Stimulated activated CD4-positive, alpha-beta T cell treated with anti-CD3 and anti-CD28 coated beads, Interleukin-2, amount 100 ng/mL, for 4 hours (primary cell): ENCODE data around the gene CNKSR1.

Experiments
- DNase-seq: peaks from one replicate; pipeline ENCODE4 v3.0.0-alpha.2; 2020; ENCODE audit warnings: low read depth

CNKSR1 gene

DNA sequence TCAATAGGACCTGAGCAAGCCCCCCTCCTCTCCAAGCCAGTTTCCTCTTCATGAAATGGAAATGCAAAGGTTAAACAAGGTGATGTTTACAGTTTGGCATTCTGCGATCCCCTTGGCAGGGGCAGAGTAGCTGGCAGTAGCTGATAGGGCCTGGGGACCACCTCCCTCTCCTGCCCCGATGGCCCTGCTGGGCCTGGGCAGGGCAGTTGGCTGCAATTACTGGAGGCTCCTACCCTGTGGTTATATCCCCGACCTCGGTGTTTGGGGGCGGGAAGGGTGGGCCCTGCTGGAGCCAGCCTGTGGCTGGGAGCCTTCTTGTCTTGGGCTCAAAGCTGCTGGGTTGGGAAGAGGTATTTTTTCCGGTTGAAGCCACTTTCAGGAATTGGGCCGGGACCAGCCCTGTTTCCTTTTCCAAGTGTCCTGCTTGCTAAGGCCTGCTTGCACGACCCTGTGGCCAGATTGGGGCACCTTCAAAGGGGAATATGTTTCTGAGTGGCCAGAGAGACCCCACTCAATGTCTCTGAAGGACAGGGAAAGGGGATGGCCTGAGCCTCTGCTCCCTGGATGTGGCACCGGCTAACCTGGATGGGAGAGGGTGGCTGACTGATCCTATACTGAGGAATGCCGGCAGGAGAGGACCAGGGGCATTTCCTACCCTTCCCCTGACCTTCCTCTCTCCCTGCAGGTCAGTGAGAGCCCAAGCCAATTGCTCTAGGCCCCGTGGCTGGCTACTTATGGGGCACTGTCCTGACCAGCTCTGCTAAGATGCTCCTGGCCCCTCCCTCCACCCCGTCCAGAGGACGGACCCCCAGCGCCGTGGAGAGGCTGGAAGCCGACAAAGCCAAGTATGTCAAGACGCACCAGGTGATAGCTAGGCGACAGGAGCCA is 16.5 kb upstream of the CNKSR1 start:
- no peak for DNase-seq

- DNase-seq: peak; percentile 31
Measured at GRCh38 chr1:26161415-26162219, 15.7 kb upstream of the CNKSR1 start.

DNA sequence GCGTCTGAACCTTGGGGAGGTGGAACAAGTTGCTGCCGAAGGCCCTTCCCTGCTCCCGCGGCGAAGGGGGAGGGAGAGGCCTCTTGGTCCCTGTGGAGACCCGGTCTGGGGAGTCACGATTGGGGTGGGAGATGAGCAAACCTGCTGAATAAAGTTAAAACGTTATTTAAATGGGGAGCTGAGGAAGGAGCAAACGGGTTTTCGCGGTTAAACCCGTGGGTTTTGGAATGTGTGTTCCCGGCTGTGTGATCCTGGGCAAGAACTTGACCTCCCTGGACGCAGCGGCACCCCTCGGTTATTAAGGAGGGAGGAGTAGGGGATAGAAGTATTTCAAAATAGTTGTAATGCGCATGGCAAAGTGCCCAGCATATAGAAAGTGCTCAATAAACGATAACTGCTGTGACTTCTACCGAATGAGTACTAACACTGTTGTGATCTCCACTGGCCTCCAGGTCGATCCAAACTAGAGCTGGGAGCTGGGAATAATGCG is 15.0 kb upstream of the CNKSR1 start:
- DNase-seq: no peak

GRCh38 chr1:26163684-26164035 is 13.6 kb upstream of the CNKSR1 start:
- DNase-seq: no peak

GRCh38 chr1:26164036-26164860 is 13.0 kb upstream of the CNKSR1 start:
- DNase-seq: no peak

DNA sequence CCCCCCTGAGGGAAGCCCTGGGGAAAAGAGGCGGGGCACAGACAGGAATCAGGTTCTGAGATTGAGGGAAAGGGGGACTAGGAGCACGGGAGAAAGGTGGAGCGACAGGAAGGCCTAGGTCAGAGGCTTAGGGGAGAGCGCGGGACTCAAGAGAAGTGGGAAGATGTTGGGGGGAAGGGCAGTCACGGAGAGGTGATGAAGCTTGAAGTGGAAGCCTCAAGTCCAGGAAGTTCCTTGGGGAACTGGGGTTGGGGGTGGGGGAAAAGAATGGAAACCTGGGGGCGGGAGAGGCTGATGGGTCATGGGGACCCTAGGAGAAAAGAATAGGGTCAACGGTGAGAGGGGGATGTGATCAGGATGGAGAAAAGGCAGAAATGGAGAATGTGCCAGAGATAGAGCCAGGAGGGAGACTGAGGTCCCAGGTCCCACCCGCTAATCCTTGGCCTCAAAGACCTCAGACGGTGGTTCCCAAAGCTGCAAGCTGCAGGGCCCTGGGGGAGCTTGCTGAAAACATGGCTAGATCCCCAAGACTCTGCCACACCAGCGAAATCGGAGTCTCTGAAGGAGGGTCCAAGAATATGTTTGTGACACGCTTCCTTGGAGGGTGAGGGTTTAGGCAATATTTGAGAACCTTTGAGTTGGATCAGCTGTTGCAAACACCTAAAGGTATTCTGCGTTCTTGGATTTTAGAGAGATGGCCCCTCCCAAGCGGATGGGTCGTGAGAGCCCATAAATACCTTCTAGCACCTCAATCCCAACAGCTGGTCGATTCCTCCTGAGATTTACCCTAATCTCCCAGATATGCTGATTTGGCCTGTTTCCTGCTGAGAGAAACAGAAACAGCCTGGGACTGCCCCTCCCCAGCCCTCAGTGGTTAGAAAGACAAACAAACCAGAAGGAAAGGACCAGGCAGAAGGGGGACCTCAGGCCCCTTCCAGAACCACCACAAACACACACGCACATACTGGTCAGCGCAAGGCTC is 12.1 kb upstream of the CNKSR1 start:
- DNase-seq: no peak

- DNase-seq: no peak
Measured at GRCh38 chr1:26166719-26167281, 10.5 kb upstream of the CNKSR1 start.

GRCh38 chr1:26168410-26169197 is 8.7 kb upstream of the CNKSR1 start, which contains the start of gene C1orf232:
Gene C1orf232 (minus strand): TSS chr1:26168963. CDS start chr1:26168499, 464 bp downstream.
- no peak for DNase-seq

- no peak for DNase-seq
Measured at GRCh38 chr1:26169198-26169554, 8.1 kb upstream of the CNKSR1 start.

DNA sequence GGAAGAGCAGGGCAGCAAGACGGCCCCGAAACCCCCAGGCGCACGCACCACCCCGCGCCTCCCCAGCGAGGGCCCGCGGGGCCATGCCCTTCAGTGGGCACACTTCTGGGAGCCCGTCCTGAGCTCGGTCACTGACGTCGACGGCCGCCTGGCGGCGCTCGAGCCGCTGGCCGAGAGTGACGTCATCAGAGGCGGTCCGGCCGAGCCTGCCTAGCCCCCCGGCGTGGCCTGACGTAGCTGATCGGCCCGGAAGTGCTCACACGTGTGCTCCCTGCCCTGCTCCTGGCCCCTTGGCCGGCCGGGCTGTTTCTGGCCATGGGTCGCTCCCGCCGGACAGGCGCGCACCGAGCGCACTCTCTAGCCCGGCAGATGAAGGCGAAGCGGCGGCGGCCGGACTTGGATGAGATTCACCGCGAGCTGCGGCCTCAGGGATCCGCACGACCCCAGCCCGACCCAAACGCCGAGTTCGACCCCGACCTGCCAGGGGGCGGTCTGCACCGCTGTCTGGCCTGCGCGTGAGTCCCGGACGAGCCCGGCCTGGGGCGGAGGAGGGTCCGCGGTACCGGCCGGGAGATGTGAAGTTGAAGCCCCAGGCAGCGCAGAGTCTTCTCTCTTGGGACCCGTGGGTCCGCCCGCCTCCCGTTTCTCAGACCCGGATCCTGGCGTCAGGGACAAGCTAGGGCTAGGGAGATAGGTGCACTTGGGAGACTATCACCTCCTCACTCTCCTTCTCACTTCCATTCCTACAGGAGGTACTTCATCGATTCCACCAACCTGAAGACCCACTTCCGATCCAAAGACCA is 7.4 kb upstream of the CNKSR1 start, which contains the start of gene ZNF593:
TSS of gene ZNF593 (plus strand) at position 240 of the 803 bp plus-strand sequence. CDS start at position 316, 76 bp downstream.
- peak; percentile 81 for DNase-seq

DNA sequence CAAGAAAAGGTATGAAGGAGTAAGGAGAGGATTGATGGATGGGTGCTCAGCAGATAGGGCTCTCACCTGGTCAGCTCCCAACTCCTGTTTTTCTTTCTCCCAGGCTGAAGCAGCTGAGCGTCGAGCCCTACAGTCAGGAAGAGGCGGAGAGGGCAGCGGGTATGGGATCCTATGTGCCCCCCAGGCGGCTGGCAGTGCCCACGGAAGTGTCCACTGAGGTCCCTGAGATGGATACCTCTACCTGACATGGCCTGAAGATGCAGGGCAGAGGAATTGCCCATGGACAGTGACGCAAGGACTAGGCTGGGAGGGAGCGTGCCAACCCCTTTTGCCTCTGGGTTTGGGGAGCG is 6.8 kb upstream of the CNKSR1 start:
- DNase-seq: no peak

DNA sequence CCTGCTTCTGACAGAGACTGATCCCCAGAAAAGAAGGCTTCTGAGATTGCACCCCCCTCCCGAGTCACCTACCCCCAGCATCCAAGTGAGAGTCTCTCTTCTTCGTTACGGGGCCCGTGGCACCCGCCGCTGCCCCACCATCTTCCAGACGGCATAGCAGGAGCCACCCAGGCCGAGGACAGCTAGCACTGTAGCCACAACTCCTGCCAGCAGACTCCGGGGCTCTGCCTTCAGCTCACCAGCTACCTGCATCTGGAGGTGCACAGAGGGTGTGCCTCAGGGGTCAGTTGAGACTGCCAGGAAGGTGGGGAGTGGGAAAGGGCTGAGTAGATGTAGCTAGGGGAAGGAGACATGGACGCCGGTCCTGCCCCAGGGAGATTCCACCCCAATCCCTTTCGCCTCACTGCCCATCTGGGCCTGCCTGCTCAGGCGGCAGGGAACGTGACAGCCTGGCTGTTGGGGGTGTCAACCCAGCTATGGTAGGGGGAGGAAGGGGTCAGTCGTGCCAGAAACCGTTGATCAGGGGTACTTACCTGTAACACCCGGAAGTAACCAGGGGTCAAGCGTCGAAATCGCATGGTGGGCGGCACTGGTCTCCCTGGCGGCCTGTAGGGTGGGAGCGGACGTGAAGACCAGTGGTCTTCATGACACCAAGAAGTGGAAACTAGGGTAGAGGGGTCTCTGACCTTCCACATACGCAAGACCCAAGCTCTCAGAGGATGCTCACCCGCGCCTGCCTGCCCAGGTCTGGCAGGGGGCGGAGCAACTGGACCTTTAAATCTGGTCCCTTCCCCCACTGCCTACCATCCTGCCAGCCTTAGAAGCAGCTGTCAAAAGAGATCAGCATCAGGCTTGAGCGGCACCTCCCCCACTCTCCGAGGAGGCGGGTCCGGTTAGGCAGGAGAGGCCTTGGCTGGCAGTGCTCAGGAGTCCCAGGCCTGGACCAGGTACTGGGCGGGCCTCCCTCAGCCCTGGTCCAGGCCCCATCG is 5.9 kb upstream of the CNKSR1 start, which contains the start of gene ZNF593OS:
TSS of gene ZNF593OS (minus strand) at position 749 of the 989 bp plus-strand sequence. CDS start at position 578, 171 bp downstream.
- DNase-seq: no peak

- DNase-seq: no peak
Measured at GRCh38 chr1:26175346-26175745, 1.9 kb upstream of the CNKSR1 start.

DNA sequence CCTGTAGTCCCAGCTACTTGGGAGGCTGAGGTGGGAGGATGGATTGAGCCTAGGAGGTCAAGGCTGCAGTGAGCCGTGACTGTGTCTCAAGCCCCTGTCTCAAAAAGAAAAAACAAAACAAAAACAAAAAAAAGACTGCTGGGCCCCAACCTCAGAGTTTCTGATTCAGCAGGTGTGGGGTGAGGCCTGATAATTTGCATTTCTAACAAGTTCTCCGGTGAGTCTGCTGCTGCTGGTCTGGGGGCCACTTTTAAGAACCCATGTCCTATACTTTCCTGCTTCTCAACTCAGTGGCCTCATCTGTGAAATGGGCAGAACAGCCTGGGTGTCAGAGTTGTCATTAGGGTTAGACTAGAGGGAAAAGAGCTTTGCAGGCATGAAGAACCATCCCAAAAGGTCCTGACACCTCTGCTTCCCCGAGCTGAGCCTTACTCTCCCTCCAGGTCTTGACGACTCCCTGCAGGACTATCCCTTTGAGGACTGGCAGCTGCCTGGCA is 2.8 kb downstream of the CNKSR1 start:
- no peak for DNase-seq

DNA sequence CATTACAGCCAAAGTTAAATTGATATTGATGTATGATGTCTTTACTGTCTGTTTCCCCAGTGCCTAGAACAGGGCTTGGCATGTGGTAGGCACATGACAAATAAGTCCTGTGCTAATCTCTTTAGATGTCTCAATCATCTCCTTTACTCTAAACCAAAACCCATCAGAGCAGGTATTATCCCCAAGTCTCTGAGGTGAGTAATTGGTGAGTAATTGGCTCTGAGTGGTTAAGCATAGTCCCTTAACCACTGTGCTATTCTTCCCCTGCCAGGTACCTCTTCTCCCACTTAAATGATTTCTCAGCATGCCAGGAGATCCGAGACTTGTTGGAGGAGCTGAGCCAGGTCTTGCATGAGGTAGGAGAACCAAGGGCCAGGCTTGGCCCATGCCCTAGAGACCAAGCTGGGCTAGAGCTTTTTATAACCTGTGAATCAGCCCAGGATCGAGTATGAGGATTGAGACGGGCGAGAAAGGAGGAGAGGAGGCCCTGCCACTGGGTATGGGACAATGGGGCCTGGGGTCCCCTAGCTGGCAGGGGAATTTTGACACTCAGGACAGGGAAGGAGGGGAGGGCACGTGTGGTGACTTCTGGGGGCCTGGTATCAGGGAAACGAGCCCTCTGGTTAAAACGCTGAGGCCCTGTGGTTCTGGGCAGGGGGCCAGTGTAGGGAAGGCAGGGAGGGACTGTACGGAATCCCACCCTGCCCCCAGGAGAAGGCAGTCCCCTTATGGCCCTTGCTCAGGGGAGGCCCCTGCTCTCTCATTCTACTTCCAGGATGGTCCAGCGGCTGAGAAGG is 4.5 kb downstream of the CNKSR1 start:
- DNase-seq: no peak

DNA sequence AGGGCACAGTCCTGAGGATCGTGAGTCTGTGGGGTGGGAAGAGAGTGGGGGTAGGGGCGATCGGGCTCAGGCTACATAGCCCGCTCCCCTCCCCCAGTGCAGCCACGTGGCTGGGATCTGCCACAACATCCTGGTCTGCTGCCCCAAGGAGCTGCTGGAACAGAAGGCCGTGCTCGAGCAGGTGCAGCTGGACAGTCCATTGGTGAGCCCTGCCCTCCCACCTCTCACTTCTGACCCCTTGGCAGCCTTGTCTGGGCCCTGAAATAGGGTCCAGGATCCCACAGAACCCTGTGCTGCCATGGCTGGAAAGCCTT is 5.0 kb downstream of the CNKSR1 start:
- no peak for DNase-seq

DNA sequence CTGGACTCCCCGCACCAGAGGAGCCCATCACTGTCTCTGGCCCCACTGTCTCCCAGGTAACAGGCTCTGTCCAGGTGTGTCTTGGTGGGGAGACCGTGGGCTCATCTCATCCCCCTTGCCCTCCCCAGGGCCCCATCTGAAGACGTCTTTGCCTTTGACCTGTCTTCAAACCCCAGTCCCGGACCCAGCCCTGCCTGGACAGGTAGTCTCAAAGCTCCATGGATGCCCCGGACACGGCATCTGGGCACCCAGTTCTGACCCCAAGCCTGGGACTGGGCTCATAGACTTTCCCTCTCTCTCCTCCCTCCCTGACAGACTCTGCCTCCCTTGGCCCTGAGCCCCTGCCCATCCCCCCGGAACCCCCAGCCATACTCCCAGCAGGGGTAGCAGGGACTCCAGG is 6.8 kb downstream of the CNKSR1 start:
- DNase-seq: no peak
